CD4-positive, alpha-beta T cell treated with Interleukin-15 for 4 hours (primary cell): ENCODE measurements around the gene ZCCHC14.

Source experiments
- DNase-seq: peaks from one replicate; pipeline ENCODE4 v3.0.0-alpha.2; 2020; ENCODE audit warnings: low spot score

The ZCCHC14 gene

DNA sequence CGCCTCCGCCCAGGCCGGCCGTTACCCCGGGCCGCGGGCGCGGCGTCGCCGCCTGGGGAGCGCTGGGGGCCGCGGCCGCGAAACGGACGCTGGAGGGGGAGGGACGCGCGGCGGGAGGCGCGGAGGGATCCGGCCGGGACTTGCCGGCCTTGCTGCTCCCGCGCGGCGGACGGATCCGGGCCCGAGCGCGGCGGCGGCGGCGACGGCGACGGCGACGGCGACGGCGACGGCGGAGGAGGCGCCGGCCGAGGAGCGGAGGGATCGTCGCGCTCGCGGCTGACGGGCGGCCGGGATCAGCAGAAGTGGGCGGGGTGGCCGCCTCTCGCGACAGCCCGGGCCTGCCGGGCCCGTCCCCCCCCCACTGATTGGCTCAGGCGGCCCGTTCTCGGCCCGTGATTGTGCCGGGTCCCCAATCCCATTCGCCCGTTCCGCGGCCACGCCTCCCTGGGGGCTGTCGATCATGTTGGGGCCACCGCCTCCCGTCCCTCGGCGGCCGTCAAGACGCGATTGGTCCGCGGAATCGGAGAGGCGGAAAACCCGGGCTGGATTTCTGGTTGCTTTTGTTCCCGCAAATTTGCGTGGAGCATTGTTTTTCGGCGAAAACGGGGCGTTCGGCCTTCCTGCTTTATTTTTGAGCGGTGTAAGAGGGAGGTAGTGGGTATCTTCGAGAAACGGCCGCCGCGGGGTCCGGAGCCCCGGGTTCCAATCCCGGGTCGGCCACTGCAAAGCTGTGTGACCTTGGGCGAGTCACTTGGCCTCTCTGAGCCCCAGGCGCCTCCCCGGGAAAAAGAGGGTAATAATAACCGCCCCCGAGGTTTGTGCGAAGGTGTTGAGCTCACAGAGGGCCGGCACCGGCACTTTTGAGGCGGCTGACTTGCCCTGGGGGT lies at the start of gene ZCCHC14:
Gene ZCCHC14 (minus strand): TSS at position 304 of the 887 bp plus-strand sequence. CDS start 786 bp downstream, outside the sequence.
- DNase-seq: peak; percentile 99

GRCh38 chr16:87541872-87542234 lies 49.0 kb upstream of the ZCCHC14 start:
- DNase-seq: no peak

- DNase-seq: no peak
These were observed 48.5 kb upstream of the ZCCHC14 start for GRCh38 chr16:87541147-87541871.

- no peak for DNase-seq
These were observed 48.0 kb upstream of the ZCCHC14 start for GRCh38 chr16:87540897-87541146.

- no peak for DNase-seq
These were observed 47.5 kb upstream of the ZCCHC14 start for GRCh38 chr16:87540072-87540896.

GRCh38 chr16:87539113-87539512 lies 46.3 kb upstream of the ZCCHC14 start:
- DNase-seq: no peak

DNA sequence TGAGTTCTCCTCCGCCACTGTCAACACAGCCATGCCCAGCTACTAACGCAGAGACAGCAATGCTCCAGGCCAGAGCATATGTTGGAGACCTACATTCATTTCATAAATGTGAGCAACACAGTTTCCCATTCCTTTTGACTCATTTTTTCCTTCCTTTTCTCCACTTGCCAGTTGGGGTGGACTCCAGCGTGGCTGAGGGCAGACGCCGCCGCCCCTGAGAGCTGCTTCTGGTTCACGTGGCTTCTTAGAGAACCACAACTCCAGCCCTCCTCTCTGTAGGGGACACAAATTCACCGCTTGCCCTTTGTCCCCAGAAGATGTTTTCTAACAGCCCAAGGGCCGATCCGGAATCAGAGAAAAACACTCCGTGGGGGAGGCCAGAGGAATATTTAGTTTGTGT lies 45.8 kb upstream of the ZCCHC14 start:
- no peak for DNase-seq

- DNase-seq: no peak
These were observed 45.3 kb upstream of the ZCCHC14 start for GRCh38 chr16:87538160-87538559.

DNA sequence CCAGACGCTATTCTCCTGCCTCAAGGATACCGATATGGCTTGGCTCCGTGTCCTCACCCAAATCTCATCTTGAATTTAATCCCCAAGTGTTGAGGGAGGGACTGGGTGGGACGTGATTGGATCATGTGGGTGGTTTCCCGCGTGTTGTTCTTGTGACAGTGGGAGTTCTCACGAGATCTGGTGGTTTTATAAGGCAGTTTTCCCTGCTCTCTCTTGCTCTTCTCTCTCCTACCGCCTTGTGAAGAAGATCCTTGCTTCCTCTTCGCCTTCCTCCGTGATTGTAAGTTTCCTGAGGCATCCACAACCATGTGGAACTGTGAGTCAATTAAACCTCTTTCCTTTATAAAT lies 43.9 kb upstream of the ZCCHC14 start:
- no peak for DNase-seq

GRCh38 chr16:87535855-87536794 lies 43.3 kb upstream of the ZCCHC14 start:
- DNase-seq: no peak

- DNase-seq: no peak
These were observed 42.6 kb upstream of the ZCCHC14 start for GRCh38 chr16:87535457-87535854.

GRCh38 chr16:87534751-87535150 lies 41.9 kb upstream of the ZCCHC14 start:
- no peak for DNase-seq

GRCh38 chr16:87534030-87534653 lies 41.3 kb upstream of the ZCCHC14 start:
- DNase-seq: no peak

DNA sequence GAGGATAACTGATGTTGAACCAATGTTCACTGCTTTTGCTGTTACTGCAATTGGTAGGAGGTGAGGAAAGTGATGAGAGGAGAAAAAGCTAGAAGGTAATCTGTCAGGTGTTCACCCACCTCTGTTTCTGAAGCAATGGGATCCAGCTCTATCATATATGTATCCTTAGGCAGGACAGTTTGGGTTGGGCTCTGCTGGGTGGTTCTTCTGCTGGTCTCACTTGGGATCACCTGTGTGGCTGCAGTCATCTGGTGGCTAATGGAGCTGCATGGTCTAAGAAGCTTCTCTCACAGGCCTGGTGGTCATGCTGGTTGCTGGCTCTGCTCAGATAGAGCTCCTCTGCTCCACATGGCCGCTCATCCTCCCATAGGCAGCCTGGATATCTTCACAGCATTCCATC lies 40.2 kb upstream of the ZCCHC14 start:
- DNase-seq: no peak

- no peak for DNase-seq
These were observed 38.6 kb upstream of the ZCCHC14 start for GRCh38 chr16:87531418-87531817.

GRCh38 chr16:87528690-87529579 lies 36.1 kb upstream of the ZCCHC14 start:
- DNase-seq: no peak

- DNase-seq: no peak
These were observed 34.4 kb upstream of the ZCCHC14 start for GRCh38 chr16:87527055-87527724.

- DNase-seq: no peak
These were observed 33.6 kb upstream of the ZCCHC14 start for GRCh38 chr16:87526238-87526947.

GRCh38 chr16:87525352-87525751 lies 32.5 kb upstream of the ZCCHC14 start:
- no peak for DNase-seq
